ENCODE results near the gene TYR.

The TYR gene

GRCh38 chr11:89168396-89168795 lies 9.3 kb upstream of the TYR start:
- TF ChIP-seq CTCF (IDR thresholded peaks at IDR 0.05; ENCODE audit: insufficient read depth, low read length, missing control alignments), result no peak
- ChIA-PET POLR2A (no interaction called here), CTCF (no interaction called here)
- DNase-seq (ENCODE audit: low read depth, low spot score), result no peak
- no peak overlapping the region for H3K4me3 ChIP-seq (ENCODE audit: low read depth, low read length)

GRCh38 chr11:89175796-89176195 lies 1.9 kb upstream of the TYR start:
- ChIA-PET POLR2A (no interaction called here), CTCF (no interaction called here)
- DNase-seq (ENCODE audit: low read depth, low spot score), result no peak
- no peak overlapping the region for H3K4me3 ChIP-seq (ENCODE audit: low read depth, low read length)
- no peak for TF ChIP-seq CTCF (IDR thresholded peaks at IDR 0.05; ENCODE audit: insufficient read depth, low read length, missing control alignments)

- CTCF ChIA-PET, result no interaction called here
- no peak overlapping the region for H3K4me3 ChIP-seq (ENCODE audit: low read depth, low read length)
- no peak for DNase-seq (ENCODE audit: low read depth, low spot score)
- POLR2A ChIA-PET, result no interaction called here
- no peak for TF ChIP-seq CTCF (IDR thresholded peaks at IDR 0.05; ENCODE audit: insufficient read depth, low read length, missing control alignments)
Measured at GRCh38 chr11:89176938-89177337, 737 bp upstream of the TYR start.

GRCh38 chr11:89181111-89181510 lies 3.4 kb downstream of the TYR start:
- no peak overlapping the region for H3K4me3 ChIP-seq (ENCODE audit: low read depth, low read length)
- DNase-seq (ENCODE audit: low read depth, low spot score), result no peak
- POLR2A ChIA-PET, result no interaction called here
- CTCF ChIA-PET, result no interaction called here
- TF ChIP-seq CTCF (IDR thresholded peaks at IDR 0.05; ENCODE audit: insufficient read depth, low read length, missing control alignments), result no peak

- ChIA-PET POLR2A (no interaction called here), CTCF (interaction anchor here (1.2 kb wide), 1 partner anchor 432 kb away, joined by 5 read pairs; no protein-coding TSS in a partner anchor)
- no peak for DNase-seq (ENCODE audit: low read depth, low spot score)
- H3K4me3 ChIP-seq (ENCODE audit: low read depth, low read length), result no peak overlapping the region
- TF ChIP-seq CTCF (IDR thresholded peaks at IDR 0.05; ENCODE audit: insufficient read depth, low read length, missing control alignments), result no peak
Measured at GRCh38 chr11:89182773-89183518, 5.3 kb downstream of the TYR start.

GRCh38 chr11:89184021-89184420 lies 6.3 kb downstream of the TYR start:
- ChIA-PET CTCF (no interaction called here), POLR2A (no interaction called here)
- no peak for DNase-seq (ENCODE audit: low read depth, low spot score)

More at GRCh38 chr11:89184021-89184420, 6.3 kb downstream of the TYR start:
- H3K4me3 ChIP-seq (ENCODE audit: low read depth, low read length), result no peak overlapping the region
- no peak for TF ChIP-seq CTCF (IDR thresholded peaks at IDR 0.05; ENCODE audit: insufficient read depth, low read length, missing control alignments)
